ENCODE results near the gene RAPGEF2. TPM values are rescaled to one million over a fixed set of nuclear protein-coding genes. Genes with fewer than 3 reads are reported as not detected.

The RAPGEF2 gene
- total RNA-seq, 4 donors from 2014 or later, result 47.2 to 105 (median 50.2) TPM

DNA sequence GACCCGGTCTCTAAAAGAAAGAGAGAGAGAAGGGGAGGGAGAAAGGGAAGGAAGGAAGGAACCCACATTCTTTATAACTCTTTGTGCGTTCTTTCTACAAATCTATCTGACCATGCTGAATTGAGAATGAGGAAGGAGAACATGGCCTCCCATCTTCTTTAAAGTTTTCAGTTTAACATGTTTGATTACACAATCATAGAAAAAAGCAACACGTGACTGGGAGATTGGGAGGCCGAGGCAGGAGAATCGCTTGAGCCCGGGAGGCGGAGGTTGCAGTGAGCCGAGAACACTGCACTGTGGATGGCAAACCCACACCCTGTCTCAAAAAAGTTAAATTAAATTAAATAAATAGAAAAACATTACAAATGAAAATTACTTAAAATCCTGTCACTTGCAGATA, 254.5 kb downstream of the RAPGEF2 start:
- DNase-seq (ENCODE audit: low spot score), result no peak
- ATAC-seq (ENCODE audit: low FRiP score), result no peak
- TF ChIP-seq CTCF (IDR thresholded peaks at IDR 0.05), result no peak

GRCh38 chr4:159358226-159358625, 255.3 kb downstream of the RAPGEF2 start:
- ATAC-seq (ENCODE audit: low FRiP score) (peak; percentile 89), DNase-seq (ENCODE audit: low spot score) (no peak)
- no peak for TF ChIP-seq CTCF (IDR thresholded peaks at IDR 0.05)

DNA sequence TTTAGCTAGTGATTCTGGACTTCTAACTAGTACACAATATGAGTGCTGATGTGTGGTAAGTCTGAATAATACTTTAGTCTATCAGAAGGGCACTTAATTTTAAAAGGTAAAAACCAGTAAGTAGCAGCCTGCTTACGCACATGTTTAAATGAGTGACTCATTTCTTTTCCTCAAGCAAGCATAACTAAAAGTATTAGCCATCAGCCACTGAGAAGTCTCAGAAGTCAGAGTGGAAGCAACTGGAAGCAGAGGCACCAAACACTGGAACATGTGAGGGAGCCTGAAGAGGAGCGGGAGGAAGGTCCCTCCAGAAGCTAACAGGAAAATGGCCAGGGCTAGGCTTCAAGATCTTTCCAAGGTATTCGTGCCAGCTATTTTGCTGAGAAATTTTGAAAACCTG, 257.7 kb downstream of the RAPGEF2 start:
- DNase-seq (ENCODE audit: low spot score), result no peak
- no peak for ATAC-seq (ENCODE audit: low FRiP score)
- no peak for TF ChIP-seq CTCF (IDR thresholded peaks at IDR 0.05)

- TF ChIP-seq CTCF (IDR thresholded peaks at IDR 0.05), result no peak
- DNase-seq (ENCODE audit: low spot score), result no peak
- ATAC-seq (ENCODE audit: low FRiP score), result no peak
Observed at GRCh38 chr4:159363361-159363760, 260.5 kb downstream of the RAPGEF2 start.

DNA sequence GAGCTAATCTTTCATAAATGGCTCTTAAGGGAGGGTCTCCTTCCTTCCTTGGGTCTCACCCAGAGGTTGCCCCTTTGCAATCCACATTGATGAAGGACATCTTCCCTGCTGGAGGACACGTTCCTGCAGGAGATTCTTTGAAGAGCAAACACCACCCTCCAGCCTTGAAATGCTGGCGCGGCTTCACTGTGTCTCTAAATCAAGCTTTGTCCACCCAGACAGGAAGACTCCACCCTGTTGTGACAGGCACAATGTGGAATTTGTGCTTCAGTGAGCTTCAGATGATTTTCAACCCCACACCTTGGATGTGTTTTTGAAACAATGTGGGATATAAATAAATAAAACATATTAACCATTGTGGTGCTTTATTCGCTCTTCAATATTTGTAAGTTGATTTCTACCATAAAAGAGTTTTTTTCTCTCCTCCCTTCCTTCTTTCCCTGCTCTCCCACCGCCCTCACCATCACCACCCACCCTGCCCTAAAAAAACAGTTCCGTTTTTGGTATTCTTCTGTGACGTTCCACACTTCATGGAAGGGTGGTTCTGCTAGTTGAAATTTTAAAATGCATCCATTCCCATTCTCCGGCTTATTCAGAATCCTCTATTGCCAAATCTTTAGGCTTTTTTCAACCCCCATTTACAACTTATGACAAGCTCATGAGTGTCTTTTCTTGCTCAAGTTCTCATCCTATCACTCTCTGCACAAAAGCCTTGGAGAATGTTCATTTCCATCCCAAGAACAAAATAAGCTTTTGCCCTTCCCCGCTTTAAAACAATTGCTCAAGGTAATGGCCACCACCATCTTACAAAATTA, 264.3 kb downstream of the RAPGEF2 start:
- ATAC-seq (ENCODE audit: low FRiP score) (no peak), DNase-seq (ENCODE audit: low spot score) (no peak)
- TF ChIP-seq CTCF (IDR thresholded peaks at IDR 0.05), result no peak

DNA sequence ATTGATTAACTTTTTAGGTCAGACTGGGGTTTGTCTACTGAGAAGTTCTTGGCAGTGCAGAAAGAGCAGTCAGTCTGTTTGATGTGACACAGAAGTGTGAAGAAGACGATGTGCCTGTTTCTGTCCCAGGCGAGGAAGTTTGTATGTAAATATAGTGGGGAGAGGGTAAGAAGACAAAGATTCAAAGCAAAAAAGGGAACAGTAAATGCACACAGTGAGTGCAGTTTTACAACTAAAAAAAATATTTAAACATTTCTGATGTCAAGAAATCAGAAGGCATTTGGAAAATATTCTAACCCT, 264.9 kb downstream of the RAPGEF2 start:
- DNase-seq (ENCODE audit: low spot score) (no peak), ATAC-seq (ENCODE audit: low FRiP score) (no peak)
- TF ChIP-seq CTCF (IDR thresholded peaks at IDR 0.05), result no peak

- DNase-seq (ENCODE audit: low spot score) (no peak), ATAC-seq (ENCODE audit: low FRiP score) (no peak)
- TF ChIP-seq CTCF (IDR thresholded peaks at IDR 0.05), result no peak
Observed at GRCh38 chr4:159368320-159368719, 265.4 kb downstream of the RAPGEF2 start.
